Measurements from ENCODE around the gene SOX5. TPM values are rescaled to one million over a fixed set of nuclear protein-coding genes. Genes with fewer than 3 reads are reported as not detected.

Gene SOX5
- total RNA-seq, 1 donor from 2014 or later: 86.8 TPM

DNA sequence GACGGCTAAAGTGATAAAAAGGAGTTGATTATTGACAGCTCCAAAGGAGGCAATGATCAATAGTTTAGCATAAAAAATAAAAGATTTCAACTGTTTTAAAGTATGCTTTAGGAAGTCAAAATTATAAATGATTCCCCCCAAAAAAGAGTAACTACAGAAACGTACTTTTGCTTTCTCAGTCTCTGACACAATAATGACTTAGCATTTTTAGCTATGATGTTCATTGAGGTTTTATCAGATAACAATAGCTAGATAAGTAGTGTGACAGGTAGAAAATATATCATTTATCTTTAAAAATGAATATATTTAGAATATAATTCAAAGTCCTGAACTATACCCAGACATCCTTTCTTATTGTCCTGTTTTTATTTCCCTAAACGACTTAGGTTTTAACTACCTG is 352.9 kb downstream of the SOX5 start:
- Mint-ChIP-seq H3K27me3 (ENCODE audit: low read depth) (no peaks in the 10 kb centered on the region), H3K4me1 (peaks cover 16% of the 10 kb centered on the region), H3K36me3 (ENCODE audit: low read depth) (peaks cover 26% of the 10 kb centered on the region), H3K9me3 (peaks cover 9% of the 10 kb centered on the region), H3K27ac (ENCODE audit: unreplicated experiment) (no peak overlapping the region), H3K4me3 (no peak overlapping the region)
- no peak for DNase-seq (ENCODE audit: low read depth, low spot score)
- TF ChIP-seq, protein P1, sequence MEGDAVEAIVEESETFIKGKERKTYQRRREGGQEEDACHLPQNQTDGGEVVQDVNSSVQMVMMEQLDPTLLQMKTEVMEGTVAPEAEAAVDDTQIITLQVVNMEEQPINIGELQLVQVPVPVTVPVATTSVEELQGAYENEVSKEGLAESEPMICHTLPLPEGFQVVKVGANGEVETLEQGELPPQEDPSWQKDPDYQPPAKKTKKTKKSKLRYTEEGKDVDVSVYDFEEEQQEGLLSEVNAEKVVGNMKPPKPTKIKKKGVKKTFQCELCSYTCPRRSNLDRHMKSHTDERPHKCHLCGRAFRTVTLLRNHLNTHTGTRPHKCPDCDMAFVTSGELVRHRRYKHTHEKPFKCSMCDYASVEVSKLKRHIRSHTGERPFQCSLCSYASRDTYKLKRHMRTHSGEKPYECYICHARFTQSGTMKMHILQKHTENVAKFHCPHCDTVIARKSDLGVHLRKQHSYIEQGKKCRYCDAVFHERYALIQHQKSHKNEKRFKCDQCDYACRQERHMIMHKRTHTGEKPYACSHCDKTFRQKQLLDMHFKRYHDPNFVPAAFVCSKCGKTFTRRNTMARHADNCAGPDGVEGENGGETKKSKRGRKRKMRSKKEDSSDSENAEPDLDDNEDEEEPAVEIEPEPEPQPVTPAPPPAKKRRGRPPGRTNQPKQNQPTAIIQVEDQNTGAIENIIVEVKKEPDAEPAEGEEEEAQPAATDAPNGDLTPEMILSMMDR (conservative IDR thresholded peaks at IDR 0.05): no peak

DNA sequence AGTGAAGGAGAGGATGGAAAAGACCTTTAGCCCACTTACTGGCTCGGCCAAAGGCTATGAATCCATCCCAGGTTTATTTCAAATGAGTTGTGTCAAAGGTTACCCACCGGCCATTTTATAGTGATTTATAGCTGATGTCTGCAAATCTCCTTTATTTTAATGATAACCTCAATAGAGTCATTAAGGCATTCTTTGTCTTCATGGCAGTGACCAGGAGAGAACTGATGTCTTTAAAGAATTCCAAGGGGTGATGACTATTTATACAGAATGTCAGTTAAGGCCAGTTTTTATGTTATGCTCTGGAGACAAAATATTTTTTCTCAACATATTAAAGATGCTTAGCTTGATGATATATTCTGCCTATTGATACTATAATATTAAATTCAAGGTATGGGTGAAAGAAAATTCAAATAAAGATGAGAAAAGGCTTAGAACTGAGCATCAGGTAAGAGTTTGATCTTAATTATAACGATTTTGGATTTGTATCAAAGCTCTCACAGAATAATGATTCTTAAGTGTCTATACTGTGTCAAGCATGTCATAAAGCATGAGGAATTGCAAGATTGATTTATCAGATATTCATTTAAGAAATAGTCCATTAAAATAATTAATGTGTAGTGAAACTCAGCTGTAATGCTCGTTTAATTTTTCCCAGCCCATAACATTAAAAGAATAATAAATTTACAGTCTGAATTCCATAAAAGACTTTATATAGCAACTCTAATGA is 361.5 kb downstream of the SOX5 start:
- Mint-ChIP-seq H3K4me3 (no peak overlapping the region), H3K9me3 (peaks cover 2% of the 10 kb centered on the region), H3K27ac (ENCODE audit: unreplicated experiment) (no peak overlapping the region), H3K27me3 (ENCODE audit: low read depth) (no peaks in the 10 kb centered on the region), H3K4me1 (peaks cover 20% of the 10 kb centered on the region), H3K36me3 (ENCODE audit: low read depth) (peaks cover 10% of the 10 kb centered on the region)
- TF ChIP-seq, protein P1 (conservative IDR thresholded peaks at IDR 0.05): no peak
- no peak for DNase-seq (ENCODE audit: low read depth, low spot score)

DNA sequence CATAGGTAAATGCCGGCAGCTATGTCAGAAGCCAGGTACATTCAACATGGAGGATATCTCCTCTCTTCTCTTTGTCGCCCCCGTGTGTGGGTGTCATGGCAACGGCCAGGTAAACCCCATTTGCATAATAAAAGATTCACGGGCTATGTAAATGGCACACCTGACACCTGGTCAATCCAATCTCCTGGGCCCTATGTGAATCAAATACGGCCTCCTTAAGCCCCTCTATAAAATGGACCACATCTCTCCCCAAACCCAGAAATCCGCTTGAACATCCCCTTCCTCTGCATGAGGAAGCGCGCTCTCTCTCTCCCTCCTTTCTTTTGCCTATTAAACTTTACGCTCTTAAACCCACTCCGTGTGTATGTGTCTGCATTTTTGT is 363.7 kb downstream of the SOX5 start:
- H3K9me3 Mint-ChIP-seq: peaks cover 2% of the 10 kb centered on the region
- H3K36me3 Mint-ChIP-seq (ENCODE audit: low read depth): peaks cover 8% of the 10 kb centered on the region
- DNase-seq (ENCODE audit: low read depth, low spot score): no peak
- no peak overlapping the region for H3K27ac Mint-ChIP-seq (ENCODE audit: unreplicated experiment)
- H3K4me1 Mint-ChIP-seq: peaks cover 20% of the 10 kb centered on the region
- H3K27me3 Mint-ChIP-seq (ENCODE audit: low read depth): no peaks in the 10 kb centered on the region
- no peak overlapping the region for H3K4me3 Mint-ChIP-seq
- TF ChIP-seq, protein P1 (conservative IDR thresholded peaks at IDR 0.05): no peak

DNA sequence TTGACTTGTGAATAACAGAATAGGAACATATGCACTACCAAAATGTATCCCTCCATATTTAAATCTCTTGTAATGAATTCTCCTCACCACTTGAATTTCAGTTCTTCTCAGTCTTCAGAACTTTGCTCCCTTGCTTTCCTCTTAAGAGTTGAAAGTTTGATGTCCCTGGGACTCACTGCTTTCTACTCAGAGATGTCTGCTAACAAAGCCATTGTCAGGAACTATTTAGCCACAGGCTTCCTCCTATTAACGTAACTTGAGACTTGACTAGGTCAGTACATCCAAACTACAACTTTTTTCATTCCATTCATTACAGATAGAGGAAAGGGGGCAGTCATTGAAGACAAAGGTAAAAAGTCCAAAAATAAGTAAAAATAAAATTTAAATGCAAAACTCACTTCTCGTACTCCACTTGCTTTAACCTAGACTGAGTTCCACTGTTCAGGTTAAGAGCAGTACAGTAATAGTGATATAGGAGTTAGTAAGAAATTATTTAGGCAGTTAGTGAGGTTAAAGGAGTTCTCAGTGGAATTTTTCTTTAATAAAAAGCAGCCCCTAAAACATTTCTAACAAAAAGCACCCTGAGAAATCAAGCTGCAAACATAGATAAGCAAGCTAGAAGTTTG is 364.2 kb downstream of the SOX5 start:
- no peak for DNase-seq (ENCODE audit: low read depth, low spot score)
- H3K9me3 Mint-ChIP-seq: peaks cover 2% of the 10 kb centered on the region
- no peak overlapping the region for H3K27ac Mint-ChIP-seq (ENCODE audit: unreplicated experiment)
- peaks cover 16% of the 10 kb centered on the region for H3K4me1 Mint-ChIP-seq
- no peak overlapping the region for H3K4me3 Mint-ChIP-seq
- TF ChIP-seq, protein P1 (conservative IDR thresholded peaks at IDR 0.05): no peak
- H3K36me3 Mint-ChIP-seq (ENCODE audit: low read depth): peaks cover 8% of the 10 kb centered on the region
- no peaks in the 10 kb centered on the region for H3K27me3 Mint-ChIP-seq (ENCODE audit: low read depth)

GRCh38 chr12:23581913-23582312 is 367.6 kb downstream of the SOX5 start:
- Mint-ChIP-seq H3K27ac (ENCODE audit: unreplicated experiment) (no peak overlapping the region), H3K9me3 (peaks cover 2% of the 10 kb centered on the region), H3K4me1 (peaks cover 15% of the 10 kb centered on the region)

More at GRCh38 chr12:23581913-23582312, 367.6 kb downstream of the SOX5 start:
- H3K27me3 Mint-ChIP-seq (ENCODE audit: low read depth): no peaks in the 10 kb centered on the region
- no peak overlapping the region for H3K4me3 Mint-ChIP-seq
- peaks cover 8% of the 10 kb centered on the region for H3K36me3 Mint-ChIP-seq (ENCODE audit: low read depth)
- DNase-seq (ENCODE audit: low read depth, low spot score): no peak
- TF ChIP-seq, protein P1 (conservative IDR thresholded peaks at IDR 0.05): no peak

All from neural crest cell (in vitro differentiated cells).